Measurements from ENCODE around the gene PCNX2. TPM values are rescaled to one million over a fixed set of nuclear protein-coding genes. Genes with fewer than 3 reads are reported as not detected.

Gene PCNX2
- total RNA-seq, 4 donors from 2014 or later, result 12.1 to 35.1 (median 15.8) TPM

- H3K36me3 ChIP-seq, result no peaks in the 10 kb centered on the region
- intact Hi-C loops (cut with DNase I), result no loop called here
- H3K27ac ChIP-seq, result no peak overlapping the region
- H3K4me1 ChIP-seq, result no peaks in the 10 kb centered on the region
- DNase-seq, result no peak
- no peaks in the 10 kb centered on the region for H3K27me3 ChIP-seq
- TF ChIP-seq POLR2A (IDR thresholded peaks at IDR 0.05) (no peak), CTCF (IDR thresholded peaks at IDR 0.05) (no peak)
- H3K4me3 ChIP-seq (replicated peaks in 1 of 3), result no peak overlapping the region
- H3K9me3 ChIP-seq, result no peaks in the 10 kb centered on the region
Measured at GRCh38 chr1:233158322-233158721, 137.2 kb downstream of the PCNX2 start.

DNA sequence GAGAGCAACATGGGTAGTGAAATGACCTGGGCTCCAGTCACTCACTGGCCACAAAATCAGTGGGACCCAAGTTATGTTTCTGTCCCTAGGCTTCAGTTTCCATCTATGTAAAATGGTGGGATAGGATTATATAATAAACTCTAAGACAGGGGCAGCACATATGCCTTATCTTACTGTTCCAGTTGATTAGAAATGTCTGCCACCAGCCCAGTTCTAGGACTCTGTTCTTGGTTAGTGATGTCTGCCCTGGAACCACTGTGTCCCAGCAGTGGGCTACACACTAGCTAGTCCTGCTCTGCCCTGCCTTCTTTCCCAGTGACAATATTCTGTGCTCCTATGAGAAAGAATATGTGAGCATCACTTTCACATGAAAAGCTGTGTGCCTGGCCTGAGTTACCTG, 138.3 kb downstream of the PCNX2 start:
- Histone ChIP-seq H3K36me3 (no peaks in the 10 kb centered on the region), H3K27me3 (no peaks in the 10 kb centered on the region), H3K4me1 (no peaks in the 10 kb centered on the region), H3K4me3 (replicated peaks in 1 of 3) (no peak overlapping the region), H3K27ac (no peak overlapping the region), H3K9me3 (no peaks in the 10 kb centered on the region)
- no peak for TF ChIP-seq POLR2A (IDR thresholded peaks at IDR 0.05)
- TF ChIP-seq CTCF (IDR thresholded peaks at IDR 0.05), result no peak
- no peak for DNase-seq
- intact Hi-C loops (cut with DNase I), result no loop called here

DNA sequence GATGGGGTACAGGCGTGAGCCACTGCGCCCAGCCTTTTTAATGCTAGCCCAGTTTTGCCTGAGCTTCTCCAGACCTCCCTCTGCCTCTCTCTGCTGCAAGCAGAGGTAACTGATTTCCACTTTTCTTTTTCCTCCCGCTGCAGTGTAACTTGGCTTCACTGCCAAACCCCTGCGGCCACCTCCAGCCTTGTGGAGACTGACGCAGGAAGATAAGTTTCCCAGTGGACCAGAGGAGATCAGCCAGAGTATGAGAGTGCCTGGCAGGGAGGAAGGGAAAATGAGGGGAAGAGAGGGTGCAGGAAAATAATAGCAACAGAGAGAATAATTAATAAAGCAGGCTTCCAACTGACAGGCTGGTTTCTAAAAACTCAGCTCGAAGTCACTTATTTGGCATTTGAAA, 143.7 kb downstream of the PCNX2 start:
- Histone ChIP-seq H3K27ac (no peak overlapping the region), H3K27me3 (no peaks in the 10 kb centered on the region), H3K4me1 (no peaks in the 10 kb centered on the region), H3K9me3 (no peaks in the 10 kb centered on the region), H3K36me3 (no peaks in the 10 kb centered on the region), H3K4me3 (replicated peaks in 1 of 3) (no peak overlapping the region)
- no peak for TF ChIP-seq CTCF (IDR thresholded peaks at IDR 0.05)
- TF ChIP-seq POLR2A (IDR thresholded peaks at IDR 0.05), result no peak
- intact Hi-C loops (cut with DNase I), result no loop called here
- WGBS, 2 donors, result 79 to 81% methylated on average over 6 of the region's 6 CpGs
- DNase-seq, result no peak

GRCh38 chr1:233144434-233144833, 151.1 kb downstream of the PCNX2 start:
- no peaks in the 10 kb centered on the region for H3K9me3 ChIP-seq
- no peaks in the 10 kb centered on the region for H3K27me3 ChIP-seq
- no peak overlapping the region for H3K4me3 ChIP-seq (replicated peaks in 1 of 3)
- no peak for TF ChIP-seq POLR2A (IDR thresholded peaks at IDR 0.05)
- no peak for TF ChIP-seq CTCF (IDR thresholded peaks at IDR 0.05)
- WGBS, 2 donors, result 89 to 92% methylated on average over 2 of the region's 2 CpGs
- no peak overlapping the region for H3K27ac ChIP-seq
- no peaks in the 10 kb centered on the region for H3K4me1 ChIP-seq
- no peaks in the 10 kb centered on the region for H3K36me3 ChIP-seq
- DNase-seq, result no peak
- intact Hi-C loops (cut with DNase I), result no loop called here

GRCh38 chr1:233143241-233143640, 152.3 kb downstream of the PCNX2 start:
- WGBS, 2 donors, result 85 to 96% methylated on average over 4 of the region's 4 CpGs
- no peaks in the 10 kb centered on the region for H3K9me3 ChIP-seq
- no peaks in the 10 kb centered on the region for H3K27me3 ChIP-seq
- TF ChIP-seq CTCF (IDR thresholded peaks at IDR 0.05), result no peak
- TF ChIP-seq POLR2A (IDR thresholded peaks at IDR 0.05), result no peak
- H3K27ac ChIP-seq, result no peak overlapping the region
- no peaks in the 10 kb centered on the region for H3K4me1 ChIP-seq
- no peak overlapping the region for H3K4me3 ChIP-seq (replicated peaks in 1 of 3)
- intact Hi-C loops (cut with DNase I), result no loop called here
- no peak for DNase-seq
- no peaks in the 10 kb centered on the region for H3K36me3 ChIP-seq
